Islet precursor cell (in vitro differentiated cells): ENCODE measurements around the gene GRIK4.

Experiments
- DNase-seq: peaks from one replicate; pipeline ENCODE4 v3.0.0-alpha.2; 2018

Gene GRIK4

GRCh38 chr11:120509346-120510053, 2.0 kb upstream of the GRIK4 start:
- DNase-seq = no peak

GRCh38 chr11:120510406-120511115, 987 bp upstream of the GRIK4 start:
- DNase-seq = no peak

- no peak for DNase-seq
Observed at GRCh38 chr11:120511820-120512738, 531 bp downstream of the GRIK4 start.

- DNase-seq = no peak
Observed at GRCh38 chr11:120512739-120513435, 1.3 kb downstream of the GRIK4 start.

GRCh38 chr11:120513436-120514315, 2.1 kb downstream of the GRIK4 start:
- DNase-seq = no peak

GRCh38 chr11:120514541-120515121, 3.1 kb downstream of the GRIK4 start:
- DNase-seq = no peak

GRCh38 chr11:120515186-120515723, 3.7 kb downstream of the GRIK4 start:
- no peak for DNase-seq

- peak; percentile 70 for DNase-seq
Observed at GRCh38 chr11:120516461-120517389, 5.2 kb downstream of the GRIK4 start.

- peak; percentile 69 for DNase-seq
Observed at GRCh38 chr11:120517390-120517761, 5.8 kb downstream of the GRIK4 start.

- no peak for DNase-seq
Observed at GRCh38 chr11:120517801-120518291, 6.3 kb downstream of the GRIK4 start.

- DNase-seq = no peak
Observed at GRCh38 chr11:120518356-120518755, 6.8 kb downstream of the GRIK4 start.

GRCh38 chr11:120519474-120519873, 7.9 kb downstream of the GRIK4 start:
- DNase-seq = no peak

- DNase-seq = no peak
Observed at GRCh38 chr11:120520091-120520822, 8.7 kb downstream of the GRIK4 start.

- DNase-seq = no peak
Observed at GRCh38 chr11:120521176-120521575, 9.6 kb downstream of the GRIK4 start.

- DNase-seq = no peak
Observed at GRCh38 chr11:120522021-120522420, 10.5 kb downstream of the GRIK4 start.

- DNase-seq = no peak
Observed at GRCh38 chr11:120522736-120523135, 11.2 kb downstream of the GRIK4 start.

GRCh38 chr11:120523196-120523595, 11.6 kb downstream of the GRIK4 start:
- DNase-seq = no peak

- DNase-seq = no peak
Observed at GRCh38 chr11:120524536-120525085, 13.1 kb downstream of the GRIK4 start.
